Vagina (tissue), 2 donors: Measurements from ENCODE around the gene CD164L2. TPM values are rescaled to one million over a fixed set of nuclear protein-coding genes. Genes with fewer than 3 reads are reported as not detected.

Source experiments
- DNase-seq, 2 donors: peaks; one replicate each; pipeline ENCODE4 v3.0.0-alpha.2; 2017; ENCODE audit errors: extremely low spot score in 2 of 2
- H3K27ac ChIP-seq: fragments of 200-600 bp; sonication (generic); one replicate; pipeline ENCODE4 v1.5.1; 2019
- H3K27me3 ChIP-seq: fragments of 200-600 bp; sonication (generic); one replicate; pipeline ENCODE4 v1.5.1; 2019
- H3K36me3 ChIP-seq, 2 donors: fragments of 200-600 bp; sonication (generic); one replicate each; pipeline ENCODE4 v1.5.1; 2017 to 2019
- H3K4me1 ChIP-seq: fragments of 200-600 bp; sonication (generic); one replicate; pipeline ENCODE4 v1.5.1; 2019
- H3K4me3 ChIP-seq, 2 donors: fragments of 200-600 bp; sonication (generic); 1 replicate in 1 of 2; 2 replicates in 1 of 2; pipeline ENCODE4 v1.5.1; 2016 to 2019
- H3K9me3 ChIP-seq: fragments of 200-600 bp; sonication (generic); one replicate; pipeline ENCODE4 v1.5.1; 2019
- CTCF ChIP-seq, 3 experiments: fragments of 450-650 bp in 2 of 3; fragments of 200-600 bp in 1 of 3; sonication (generic) in 1 of 3; IDR thresholded peaks; one replicate each; pipeline ENCODE4 v1.5.1; 2017 to 2019; ENCODE audit warnings: antibody characterized with exemption in 3 of 3, mild to moderate bottlenecking in 2 of 3, moderate library complexity in 2 of 3
- POLR2A ChIP-seq, 2 donors: fragments of 450-650 bp; IDR thresholded peaks; one replicate each; pipeline ENCODE4 v1.6.1; 2017; ENCODE audit warnings: antibody characterized with exemption in 2 of 2, mild to moderate bottlenecking in 2 of 2, moderate library complexity in 2 of 2
- POLR2AphosphoS5 ChIP-seq, 2 donors: sonication (generic); formaldehyde crosslinking; IDR thresholded peaks; one replicate each; pipeline ENCODE4 v1.9.0; 2017; ENCODE audit warnings: antibody characterized with exemption in 2 of 2, mild to moderate bottlenecking in 2 of 2, low read depth in 1 of 2; ENCODE audit not compliant: insufficient read depth in 1 of 2
- intact Hi-C: fragments of 100-400 bp; cut with DNase I; formaldehyde crosslinking; loops from one replicate; pipeline ENCODE4 v1.15.1; 2023
- total RNA-seq: library from RNA; depleted of rRNA; stranded (reverse); fragments of >200 nt; gene quantifications from one replicate; pipeline ENCODE4 v1.2.3, GENCODE V29; 2016

Gene CD164L2
- total RNA-seq, 1 donor from 2014 or later, result 7.6 TPM

GRCh38 chr1:27333717-27334279, 49.3 kb downstream of the CD164L2 start:
- no peak for DNase-seq
- Histone ChIP-seq H3K9me3 (no peaks in the 10 kb centered on the region), H3K27ac (no peak overlapping the region), H3K27me3 (no peaks in the 10 kb centered on the region), H3K36me3 (peaks cover 0 to 51% of the 10 kb centered on the region in 2 donors), H3K4me1 (no peaks in the 10 kb centered on the region), H3K4me3 (no peak overlapping the region)
- intact Hi-C loops, result no loop called here
- no peak for TF ChIP-seq POLR2AphosphoS5 (IDR thresholded peaks at IDR 0.05; ENCODE audit: insufficient read depth in 1 of 2, low read depth in 1 of 2)
- TF ChIP-seq CTCF (IDR thresholded peaks at IDR 0.05), result no peak
- no peak for TF ChIP-seq POLR2A (IDR thresholded peaks at IDR 0.05)

- Histone ChIP-seq H3K27me3 (no peaks in the 10 kb centered on the region), H3K4me3 (no peak overlapping the region), H3K27ac (no peak overlapping the region), H3K36me3 (peaks cover 0 to 59% of the 10 kb centered on the region in 2 donors), H3K4me1 (peaks cover 2% of the 10 kb centered on the region), H3K9me3 (no peaks in the 10 kb centered on the region)
- intact Hi-C loops, result no loop called here
- TF ChIP-seq POLR2A (IDR thresholded peaks at IDR 0.05), result no peak
- no peak for TF ChIP-seq POLR2AphosphoS5 (IDR thresholded peaks at IDR 0.05; ENCODE audit: insufficient read depth in 1 of 2, low read depth in 1 of 2)
- TF ChIP-seq CTCF (IDR thresholded peaks at IDR 0.05), result peak; percentile 68 to 76 (median 73)
- no peak for DNase-seq
Observed at GRCh38 chr1:27332536-27333281, 50.4 kb downstream of the CD164L2 start.

- Histone ChIP-seq H3K4me3 (no peak overlapping the region), H3K9me3 (no peaks in the 10 kb centered on the region), H3K4me1 (peaks cover 10% of the 10 kb centered on the region), H3K27ac (no peak overlapping the region), H3K36me3 (peaks cover 0 to 56% of the 10 kb centered on the region in 2 donors), H3K27me3 (no peaks in the 10 kb centered on the region)
- no peak for DNase-seq
- TF ChIP-seq POLR2A (IDR thresholded peaks at IDR 0.05) (no peak), CTCF (IDR thresholded peaks at IDR 0.05) (no peak), POLR2AphosphoS5 (IDR thresholded peaks at IDR 0.05; ENCODE audit: insufficient read depth in 1 of 2, low read depth in 1 of 2) (no peak)
- intact Hi-C loops, result no loop called here
Observed at GRCh38 chr1:27331922-27332321, 51.2 kb downstream of the CD164L2 start.

GRCh38 chr1:27331426-27331825, 51.7 kb downstream of the CD164L2 start:
- H3K4me1 ChIP-seq, result peaks cover 15% of the 10 kb centered on the region
- no peak for DNase-seq
- no peaks in the 10 kb centered on the region for H3K9me3 ChIP-seq
- H3K36me3 ChIP-seq, result peaks cover 0 to 54% of the 10 kb centered on the region in 2 donors
- no peak overlapping the region for H3K27ac ChIP-seq
- TF ChIP-seq CTCF (IDR thresholded peaks at IDR 0.05) (no peak), POLR2A (IDR thresholded peaks at IDR 0.05) (no peak), POLR2AphosphoS5 (IDR thresholded peaks at IDR 0.05; ENCODE audit: insufficient read depth in 1 of 2, low read depth in 1 of 2) (no peak)
- intact Hi-C loops, result no loop called here
- H3K4me3 ChIP-seq, result no peak overlapping the region
- no peaks in the 10 kb centered on the region for H3K27me3 ChIP-seq

- Histone ChIP-seq H3K4me3 (no peak overlapping the region), H3K27me3 (no peaks in the 10 kb centered on the region), H3K4me1 (peaks cover 21% of the 10 kb centered on the region), H3K36me3 (peaks cover 0 to 54% of the 10 kb centered on the region in 2 donors), H3K9me3 (no peaks in the 10 kb centered on the region), H3K27ac (no peak overlapping the region)
- intact Hi-C loops, result no loop called here
- TF ChIP-seq CTCF (IDR thresholded peaks at IDR 0.05), result no peak
- TF ChIP-seq POLR2AphosphoS5 (IDR thresholded peaks at IDR 0.05; ENCODE audit: insufficient read depth in 1 of 2, low read depth in 1 of 2), result no peak
- TF ChIP-seq POLR2A (IDR thresholded peaks at IDR 0.05), result no peak
- no peak for DNase-seq
Observed at GRCh38 chr1:27330786-27331185, 52.3 kb downstream of the CD164L2 start.
